NCI-H1092 (cell line): ENCODE data around the gene TMEM82.
"Not testable (repeated sequence)": the region's sequence is repeated elsewhere in the genome, so short reads cannot be mapped to it uniquely, and the experiment has no call there.

Experiments used
- DNase-seq: peaks from one replicate; lab custom pipeline; 2025; lab: John Stamatoyannopoulos, UW

TMEM82 gene

DNA sequence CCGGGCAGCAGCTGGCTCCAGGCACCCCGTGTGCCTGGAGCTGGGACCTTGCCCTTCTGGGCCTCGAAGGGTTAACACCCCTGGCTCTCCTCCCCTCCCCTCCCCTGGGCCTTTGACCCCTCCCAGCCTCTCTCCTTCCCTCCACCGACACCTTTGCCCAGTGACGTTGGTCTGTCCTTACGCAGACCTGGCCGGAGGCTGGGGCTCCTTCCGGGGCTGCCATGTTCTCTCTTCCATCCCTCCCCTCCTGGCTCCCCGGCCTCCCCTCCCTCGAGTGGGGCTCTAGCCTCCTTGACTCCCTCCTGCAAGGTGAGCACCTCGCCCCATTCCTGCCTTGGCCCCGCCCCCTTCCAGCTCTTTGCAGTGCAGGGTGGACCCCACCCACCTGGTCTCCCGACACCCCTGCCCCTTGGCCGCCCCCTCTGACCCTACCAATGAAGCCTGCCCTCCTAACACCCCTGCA, at the start of gene TMEM82:
TSS of gene TMEM82 (plus strand) at position 161 of the 463 bp plus-strand sequence. CDS start at position 222, 61 bp downstream.
- DNase-seq, result no peak

DNA sequence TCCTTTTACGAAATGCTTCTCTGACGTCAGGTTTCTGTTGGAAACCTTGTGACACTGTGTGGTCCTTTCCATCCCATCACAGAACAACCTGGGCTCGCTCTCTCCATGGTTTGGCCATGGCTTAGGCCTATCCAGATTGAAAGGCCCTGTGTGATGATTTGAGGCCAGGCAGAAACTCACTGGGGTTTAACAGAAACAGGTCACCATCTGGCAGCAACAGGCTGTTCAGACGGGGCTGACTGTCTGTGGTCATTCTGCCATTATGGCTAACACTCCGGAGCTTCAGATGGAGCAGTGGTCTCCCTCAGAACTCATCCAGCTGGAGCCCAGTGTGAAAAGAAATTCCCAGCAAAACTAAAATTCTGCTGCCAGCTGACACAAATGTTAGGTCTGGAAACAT, 48.9 kb upstream of the TMEM82 start:
- no peak for DNase-seq

DNA sequence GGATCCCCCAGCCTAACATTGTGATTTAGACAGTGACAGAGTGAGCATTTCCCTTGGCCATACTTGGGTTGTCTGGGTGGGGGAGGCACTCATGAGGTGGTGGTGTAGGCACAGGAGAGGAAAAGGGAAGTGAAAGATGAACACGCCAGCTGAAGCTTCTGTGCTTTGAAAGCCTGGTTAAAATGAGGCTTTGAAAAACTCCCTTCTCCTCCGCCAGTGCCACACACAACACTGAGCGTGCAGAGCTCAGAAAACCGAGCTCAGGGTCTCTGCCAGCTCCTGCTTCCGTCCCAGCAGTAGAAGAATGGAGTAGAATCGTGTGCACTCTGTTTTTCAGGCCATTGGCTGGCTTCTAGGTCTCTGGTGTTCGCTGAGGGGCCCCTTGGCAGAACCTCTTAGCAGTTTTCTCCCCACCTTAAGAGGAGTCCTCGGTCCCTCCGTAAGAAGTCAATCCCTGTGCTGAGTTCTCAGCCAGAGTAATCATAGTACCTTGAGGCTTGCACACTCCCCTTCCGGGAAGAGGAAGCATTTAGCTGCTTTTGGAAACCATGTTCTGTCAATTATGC, 45.3 kb upstream of the TMEM82 start:
- no peak for DNase-seq

DNA sequence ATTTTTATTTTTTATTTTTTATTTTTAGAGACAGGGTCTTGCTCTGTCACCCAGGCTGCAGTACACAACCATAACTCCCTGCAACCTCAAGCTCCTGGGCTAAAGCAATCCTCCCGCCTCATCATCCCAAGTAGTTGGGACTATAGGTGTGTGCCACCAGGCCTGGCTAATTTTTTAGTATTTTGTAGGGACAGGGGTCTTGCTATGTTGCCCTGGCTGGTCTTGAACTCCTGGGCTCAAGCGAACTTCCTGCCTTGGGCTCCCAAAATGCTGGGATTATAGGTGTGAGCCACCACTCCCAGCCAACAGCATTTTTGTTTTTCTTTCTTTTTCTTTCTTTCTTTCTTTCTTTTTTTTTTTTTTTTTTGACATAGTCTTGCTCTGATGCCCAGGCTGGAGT, 44.1 kb upstream of the TMEM82 start:
- DNase-seq, result no peak

DNA sequence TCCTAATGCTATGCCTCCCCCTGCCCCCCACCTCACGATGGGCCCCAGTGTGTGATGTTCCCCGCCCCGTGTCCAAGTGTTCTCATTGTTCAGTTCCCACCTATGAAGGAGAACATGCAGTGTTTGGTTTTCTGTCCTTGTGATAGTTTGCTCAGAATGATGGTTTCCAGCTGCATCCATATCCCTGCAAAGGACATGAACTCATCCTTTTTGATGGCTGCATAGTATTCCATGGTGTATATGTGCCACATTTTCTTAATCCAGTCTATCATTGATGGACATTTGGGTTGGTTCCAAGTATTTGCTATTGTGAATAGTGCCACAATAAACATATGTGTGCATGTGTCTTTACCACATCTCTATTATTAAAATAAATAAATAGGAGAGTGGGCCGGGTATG, 43.0 kb upstream of the TMEM82 start:
- not testable (repeated sequence) for DNase-seq

DNA sequence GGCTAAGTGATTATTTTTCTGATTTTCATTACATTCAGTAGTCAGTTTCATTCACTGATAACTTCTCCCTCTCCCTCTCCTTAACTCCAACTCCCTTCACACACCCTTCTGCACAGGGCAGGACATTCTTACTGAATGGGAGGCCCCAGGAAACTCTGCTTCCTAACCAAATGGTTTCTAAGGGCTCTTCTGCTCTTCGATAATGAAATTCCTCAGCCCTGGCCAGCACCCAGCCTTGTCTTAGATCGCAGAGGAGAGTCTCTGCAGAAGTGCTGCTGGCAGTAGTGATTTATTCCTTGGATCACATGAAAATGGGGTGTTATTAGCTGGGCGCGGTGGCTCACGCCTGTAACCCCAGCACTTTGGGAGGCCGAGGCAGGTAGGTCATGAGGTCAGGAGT, 41.8 kb upstream of the TMEM82 start:
- DNase-seq, result no peak

DNA sequence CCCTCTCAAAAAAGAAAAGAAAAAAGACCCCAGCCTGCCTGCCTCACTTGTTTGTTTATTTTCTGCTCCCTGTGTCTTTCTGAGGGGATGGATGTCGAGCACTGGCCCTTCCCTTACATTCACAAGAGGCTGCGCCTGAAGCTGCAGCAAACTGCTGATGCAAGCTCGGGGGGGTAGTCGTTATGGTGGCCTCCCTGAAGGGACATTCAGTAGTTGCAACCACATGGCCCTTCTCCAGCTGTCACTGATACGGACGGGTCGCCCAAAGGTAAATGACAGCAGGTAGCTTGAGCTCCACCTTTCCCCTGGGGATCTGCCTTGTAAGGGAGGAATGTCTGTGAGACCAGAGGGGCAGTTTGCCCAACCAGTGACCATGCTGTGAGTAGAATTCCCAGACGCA, 40.5 kb upstream of the TMEM82 start:
- no peak for DNase-seq

DNA sequence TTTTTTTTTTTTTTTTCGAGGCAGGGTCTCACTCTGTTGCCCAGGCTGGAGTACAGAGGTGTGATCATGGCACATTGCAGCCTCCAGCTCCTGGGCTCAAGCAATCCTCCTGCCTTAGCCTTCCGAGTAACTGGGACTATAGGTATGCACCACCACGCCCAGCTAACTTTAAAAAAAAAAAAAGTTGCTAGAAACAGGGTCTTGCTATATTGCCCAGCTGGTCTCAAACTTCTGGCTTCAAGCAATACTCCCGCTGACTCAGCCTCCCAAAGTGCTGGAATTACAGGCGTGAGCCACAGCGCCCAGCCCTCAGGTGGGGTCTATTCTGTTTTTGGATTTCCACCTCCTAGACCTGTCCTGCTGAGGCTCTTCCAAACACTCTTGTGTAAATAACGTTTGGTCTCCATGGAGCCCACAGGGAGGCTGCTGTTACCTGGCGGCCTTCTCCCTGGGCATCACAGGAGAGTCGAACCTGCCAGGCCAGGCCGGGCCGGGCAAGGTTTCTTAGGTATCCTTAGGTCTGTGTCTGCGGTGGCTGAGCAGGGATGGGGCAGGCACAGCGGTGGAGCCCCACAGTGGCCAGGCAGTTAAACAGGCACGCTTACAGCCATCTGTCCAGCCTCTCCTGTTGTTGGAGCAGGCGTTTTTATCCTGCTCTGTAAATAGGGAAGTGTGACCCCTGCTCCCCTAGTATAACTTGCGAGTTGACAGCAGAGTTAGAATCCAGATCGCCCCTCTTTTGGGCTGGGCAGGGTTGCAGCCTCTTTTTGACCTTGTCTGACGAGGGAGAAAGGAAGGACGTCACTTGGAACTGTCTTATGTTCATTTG, 39.4 kb upstream of the TMEM82 start:
- no peak for DNase-seq

DNA sequence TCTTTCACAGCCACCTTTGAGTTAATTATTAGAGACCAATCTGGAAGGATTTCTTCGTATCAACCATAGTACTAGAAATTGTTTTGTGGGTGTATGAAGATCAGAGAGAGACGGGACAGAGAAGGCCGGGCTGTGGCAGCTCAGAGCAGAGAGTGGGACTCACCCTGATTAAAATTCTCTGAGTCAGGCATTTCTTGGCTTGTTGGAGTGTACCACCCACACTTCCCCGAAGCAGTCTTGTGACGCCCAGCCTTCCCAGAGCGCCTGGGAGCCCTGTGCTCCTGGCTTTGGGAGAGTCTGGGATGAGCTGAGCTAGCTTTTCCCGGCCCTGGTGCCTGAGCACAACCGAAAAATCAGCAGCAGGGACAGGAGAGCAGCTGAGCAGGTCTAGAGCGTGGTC, 38.7 kb upstream of the TMEM82 start:
- DNase-seq, result no peak

DNA sequence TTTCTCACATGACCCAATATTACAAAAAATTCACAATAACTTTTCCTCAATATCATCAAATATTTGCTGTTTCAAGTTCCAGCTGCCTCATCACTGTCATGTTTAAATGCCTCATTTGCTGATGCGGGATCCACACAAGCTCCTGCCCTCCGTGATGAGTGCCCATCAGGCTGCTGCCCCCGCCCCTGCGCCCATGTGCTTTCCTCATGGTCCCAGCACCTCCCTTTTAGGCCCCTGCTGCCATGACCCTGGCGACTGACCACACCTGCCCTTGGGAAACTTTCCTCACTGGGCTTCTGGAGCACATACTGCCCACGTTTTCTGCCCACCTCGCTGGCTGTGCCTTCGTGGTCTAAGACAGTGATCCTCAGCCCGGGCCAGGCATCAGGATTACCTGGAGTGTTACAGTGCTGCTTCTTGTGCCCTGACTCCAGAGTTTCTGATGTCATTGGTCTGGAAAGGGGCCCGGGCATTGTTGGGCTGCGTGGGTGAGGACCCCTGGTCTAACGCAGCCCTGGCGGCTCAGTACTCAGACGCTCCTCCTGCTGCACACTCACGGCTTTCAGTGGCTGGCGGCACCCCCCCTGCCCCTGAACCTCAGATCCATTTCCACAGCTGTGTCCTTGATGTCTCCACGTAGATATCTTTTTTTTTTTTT, 37.6 kb upstream of the TMEM82 start:
- DNase-seq, result no peak

DNA sequence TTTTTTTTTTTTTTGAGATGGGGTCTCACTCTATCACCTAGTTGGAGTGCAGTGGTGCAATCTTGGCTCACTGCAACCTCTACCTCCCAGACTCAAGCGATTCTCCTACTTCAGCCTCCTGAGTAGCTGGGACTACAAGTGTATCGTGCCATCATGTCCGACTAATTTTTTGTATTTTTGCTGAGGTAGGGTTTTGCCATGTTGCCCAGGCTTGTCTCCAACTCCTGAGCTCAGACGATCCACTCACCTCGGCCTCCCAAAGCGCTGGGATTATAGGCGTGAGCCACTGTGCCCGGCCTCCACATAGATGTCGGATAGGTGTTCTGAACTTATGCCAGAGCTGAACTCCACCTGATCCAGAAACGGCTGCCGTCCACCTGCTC, 37.1 kb upstream of the TMEM82 start:
- DNase-seq, result no peak

DNA sequence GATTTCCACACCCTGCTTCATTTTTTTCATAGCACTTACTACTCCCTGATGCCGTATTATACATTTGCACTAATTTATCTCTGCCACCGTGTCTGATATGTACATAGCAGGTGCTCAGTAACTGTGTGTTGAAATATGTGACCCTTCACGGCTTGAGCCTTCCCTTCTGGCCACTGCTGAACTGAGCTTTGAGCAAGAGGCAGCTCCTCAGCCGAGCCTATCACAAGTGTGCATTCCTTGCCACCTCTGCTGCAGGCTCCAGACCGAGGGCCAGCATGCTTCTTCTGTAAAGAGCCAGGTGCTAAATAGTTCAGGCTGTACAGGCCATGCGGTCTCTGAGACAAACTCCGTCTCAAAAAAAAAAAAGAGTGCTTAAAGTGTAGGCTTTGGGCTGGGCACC, 35.5 kb upstream of the TMEM82 start:
- no peak for DNase-seq

DNA sequence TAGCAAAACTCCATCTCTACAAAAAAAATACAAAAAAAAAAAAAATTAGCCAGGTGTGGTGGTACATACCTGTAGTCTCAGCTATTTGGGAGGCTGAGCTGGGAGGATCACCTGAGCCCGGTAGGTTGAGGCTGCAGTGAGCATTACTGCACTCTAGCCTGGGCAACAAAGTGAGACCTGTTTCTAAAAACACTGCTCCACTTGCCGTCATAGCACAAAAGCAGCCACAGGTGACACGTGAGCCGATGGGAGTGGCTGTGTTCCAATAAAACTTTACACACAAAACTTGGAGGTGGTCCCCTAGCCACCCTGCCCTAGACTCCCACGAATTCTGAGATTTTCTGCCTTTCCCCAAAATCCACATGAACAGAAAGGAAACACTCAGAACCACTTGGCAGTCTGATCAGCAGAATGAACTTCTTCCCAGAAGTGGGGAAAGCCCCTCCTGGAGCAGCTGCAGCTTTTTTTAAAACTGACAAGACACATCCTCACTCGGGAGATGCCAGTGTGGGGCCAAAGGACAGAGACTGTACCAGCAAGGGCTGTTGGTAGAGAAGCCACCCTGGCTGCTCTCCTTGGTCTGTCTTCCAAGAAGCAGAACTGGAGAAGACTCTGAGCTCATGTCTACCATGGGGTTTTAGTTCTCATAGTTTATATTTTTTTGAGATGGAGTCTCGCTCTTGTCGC, 34.9 kb upstream of the TMEM82 start:
- DNase-seq, result no peak

DNA sequence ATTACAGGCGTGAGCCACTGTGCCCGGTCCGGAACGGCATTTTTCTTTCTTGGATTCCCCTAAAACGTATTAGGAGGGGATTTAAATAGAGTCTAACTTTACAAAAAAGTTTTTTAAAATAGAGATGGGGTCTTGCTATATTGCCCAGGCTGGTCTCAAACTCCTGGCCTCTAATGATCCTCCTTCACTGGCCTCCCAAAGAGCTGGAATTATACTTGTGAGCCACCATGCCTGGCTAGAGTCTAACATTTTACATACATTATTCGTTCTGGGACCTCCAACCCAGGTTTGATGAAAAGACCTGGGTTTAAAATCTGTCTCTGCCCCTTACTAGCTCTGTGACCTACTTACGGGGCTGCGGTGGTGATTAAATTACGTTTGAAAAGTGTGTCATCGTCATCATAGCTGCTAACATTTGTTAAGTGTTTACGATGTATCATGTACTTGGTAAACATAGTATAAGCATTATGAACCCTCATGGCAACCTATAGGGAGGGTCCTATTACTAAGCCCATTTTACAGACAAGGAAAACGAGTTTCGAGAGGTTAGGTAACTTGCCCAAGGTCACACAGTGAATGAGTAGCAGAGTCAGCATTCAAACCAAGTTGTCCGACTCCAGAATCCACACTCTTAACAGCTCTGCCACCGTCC, 33.7 kb upstream of the TMEM82 start:
- DNase-seq, result no peak

DNA sequence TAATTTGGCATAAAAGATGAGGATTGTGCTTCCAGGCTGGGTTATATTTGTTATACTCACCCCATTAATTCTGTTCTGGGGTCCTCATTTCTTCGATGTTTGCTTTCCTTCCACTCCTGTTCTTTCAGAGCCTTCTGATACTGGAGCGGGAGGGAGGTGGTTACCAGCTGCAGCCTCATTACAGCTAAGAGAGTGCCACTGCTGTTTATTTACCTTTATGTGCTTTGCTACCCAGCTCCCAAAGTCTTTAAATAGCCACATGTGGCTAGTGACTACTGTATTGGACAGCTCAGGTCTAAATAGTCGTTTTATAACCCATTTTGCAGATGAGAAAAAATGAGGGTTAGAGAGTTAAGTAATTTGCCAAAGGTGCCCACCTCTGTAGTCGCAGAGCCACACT, 33.1 kb upstream of the TMEM82 start:
- no peak for DNase-seq

DNA sequence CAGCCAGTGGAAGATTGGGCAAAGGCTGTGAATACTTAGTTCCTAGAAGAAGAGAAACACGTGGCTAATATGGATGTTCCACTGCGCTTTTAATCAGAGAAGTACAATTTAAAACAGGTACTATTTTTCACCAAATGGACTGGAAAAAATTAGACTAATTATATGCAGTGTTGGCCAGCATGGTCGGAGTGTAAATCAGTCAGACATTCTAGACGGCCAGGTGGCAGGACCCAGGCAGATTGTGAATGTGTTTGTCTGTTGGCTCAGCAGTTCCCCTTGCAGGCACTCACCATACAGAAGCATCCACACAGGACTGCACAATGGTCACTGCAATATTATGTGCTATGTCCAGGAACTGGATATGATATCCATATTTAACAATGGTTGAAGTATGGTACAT, 30.1 kb upstream of the TMEM82 start:
- DNase-seq, result no peak

DNA sequence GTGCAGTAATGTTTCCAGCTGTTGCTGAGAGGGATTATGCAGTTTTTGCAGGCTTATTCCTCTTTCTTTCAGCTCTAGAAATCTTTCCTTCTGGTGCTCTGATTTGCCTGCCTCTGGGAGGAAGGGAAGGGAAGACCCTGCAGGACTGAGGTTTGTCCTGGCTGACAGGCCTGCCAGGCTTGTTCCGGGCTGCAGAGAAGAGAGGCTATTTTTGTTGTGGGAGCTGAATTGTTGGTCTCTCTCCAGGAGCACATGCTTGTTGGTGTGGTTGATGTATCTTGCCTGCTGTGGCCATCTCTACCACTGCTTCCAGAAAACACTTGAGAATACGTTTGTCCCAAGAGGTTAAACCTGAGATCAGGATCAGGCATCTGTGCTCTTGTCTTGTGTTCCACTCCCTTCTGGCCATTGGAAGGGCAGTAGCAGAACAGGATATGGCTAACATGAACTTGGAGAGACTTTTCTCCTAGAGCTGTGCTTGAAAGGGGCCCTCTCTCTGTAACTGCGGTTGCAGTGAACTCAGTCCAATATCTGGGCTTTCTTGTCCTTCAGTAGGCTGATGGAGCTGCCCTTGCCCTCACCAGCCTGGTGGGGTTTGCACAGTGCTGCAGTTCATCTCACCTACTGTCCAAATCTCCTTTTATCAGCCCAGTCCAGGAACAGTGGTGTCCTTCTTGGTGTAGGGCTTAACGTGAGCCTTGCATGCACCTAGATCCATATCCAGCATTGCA, 27.7 kb upstream of the TMEM82 start:
- DNase-seq, result no peak

DNA sequence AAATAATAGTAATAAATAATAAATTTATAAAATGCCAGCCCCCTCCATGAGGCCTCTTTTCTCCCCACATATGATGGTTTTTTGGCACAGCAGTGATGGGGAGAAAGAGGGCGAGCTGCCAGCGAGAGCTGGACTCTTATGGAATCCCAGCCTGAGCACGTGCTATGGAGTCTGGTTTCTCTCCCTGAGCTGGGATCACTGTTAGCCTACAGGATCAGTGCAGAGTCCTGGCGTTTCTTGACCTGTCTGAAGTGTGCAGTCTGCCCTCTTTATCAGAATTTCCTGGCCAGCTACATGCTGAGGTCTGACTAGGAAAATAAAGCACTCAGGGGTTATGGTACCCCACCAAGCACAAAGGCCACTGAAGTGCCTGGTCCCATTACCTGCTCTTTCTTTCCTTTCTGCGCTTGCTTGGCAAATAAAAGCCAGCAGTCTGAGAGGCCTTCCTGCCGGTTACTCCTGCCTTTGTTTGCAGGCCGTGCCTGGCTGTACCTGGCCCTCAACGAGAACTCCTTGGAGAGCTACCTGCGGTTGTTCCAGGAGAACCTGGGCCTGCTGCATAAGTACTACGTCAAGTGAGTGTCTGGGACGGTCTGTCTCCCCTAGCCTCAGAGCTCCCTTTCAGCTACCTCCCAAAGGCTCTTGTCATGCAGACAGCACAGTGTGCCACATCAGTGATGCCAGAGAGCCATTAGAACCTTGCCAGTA, 24.7 kb upstream of the TMEM82 start:
- no peak for DNase-seq

DNA sequence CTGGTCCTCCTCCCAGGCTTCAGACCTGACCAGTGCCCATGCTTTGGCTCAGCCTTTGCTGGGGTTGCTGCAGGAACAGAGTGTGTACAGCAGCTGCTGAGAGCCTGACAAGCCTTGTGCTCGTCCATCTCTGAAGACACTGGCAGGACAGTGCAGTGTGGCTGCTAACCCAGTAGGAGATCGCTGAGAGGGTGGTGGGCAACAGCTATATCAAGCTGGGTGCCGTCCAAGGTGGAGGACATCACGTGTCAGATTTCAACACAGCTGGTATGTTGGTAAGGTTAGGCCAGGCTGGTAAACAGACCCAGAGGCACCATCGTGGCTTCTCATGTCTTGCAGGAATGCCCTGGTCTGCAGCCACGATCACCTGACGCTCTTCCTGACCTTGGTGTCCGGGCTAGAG, 24.1 kb upstream of the TMEM82 start:
- no peak for DNase-seq

DNA sequence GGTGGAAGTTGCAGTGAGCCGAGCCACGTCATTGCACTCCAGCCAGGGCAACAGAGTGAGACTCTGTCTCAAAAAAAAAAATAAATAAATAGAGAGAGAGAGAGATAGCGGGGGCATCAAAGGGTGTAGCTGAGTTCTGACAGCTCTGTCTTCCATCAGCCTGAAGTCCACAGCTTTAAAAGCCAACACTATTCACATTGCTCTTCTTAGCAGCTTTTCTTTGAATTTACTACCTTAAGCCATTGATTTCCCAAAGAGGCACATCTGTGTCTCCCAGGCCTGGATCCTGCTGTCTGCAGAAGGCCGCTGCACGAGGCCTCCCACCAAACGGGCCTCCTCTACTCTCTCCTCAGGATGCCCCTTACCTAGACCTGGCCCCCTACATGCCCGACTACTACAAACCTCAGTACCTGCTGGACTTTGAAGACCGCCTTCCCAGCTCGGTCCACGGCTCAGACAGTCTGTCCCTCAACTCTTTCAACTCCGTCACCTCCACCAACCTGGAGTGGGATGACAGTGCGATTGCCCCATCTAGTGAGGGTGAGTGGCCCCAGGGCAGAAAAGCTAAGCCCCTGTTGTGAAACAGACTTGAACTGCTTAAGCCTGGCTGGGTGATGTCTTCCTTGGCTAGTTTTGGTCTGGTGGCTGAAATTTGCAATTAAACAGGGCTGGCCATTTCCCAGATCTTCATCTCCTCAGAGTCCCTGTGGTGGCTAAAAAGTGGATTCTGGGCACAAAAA, 22.7 kb upstream of the TMEM82 start:
- no peak for DNase-seq
